Fibroblast of skin of abdomen (primary cell): ENCODE measurements around the gene HYDIN.
A peak's percentile ranks its signal among the peaks of the same experiment; 100 is the strongest.
"Not testable (repeated sequence)": the region's sequence is repeated elsewhere in the genome, so short reads cannot be mapped to it uniquely, and the experiment has no call there.

Experiments used
- DNase-seq: peaks from one replicate; pipeline ENCODE4 v3.0.0-alpha.2; 2013

The HYDIN gene

DNA sequence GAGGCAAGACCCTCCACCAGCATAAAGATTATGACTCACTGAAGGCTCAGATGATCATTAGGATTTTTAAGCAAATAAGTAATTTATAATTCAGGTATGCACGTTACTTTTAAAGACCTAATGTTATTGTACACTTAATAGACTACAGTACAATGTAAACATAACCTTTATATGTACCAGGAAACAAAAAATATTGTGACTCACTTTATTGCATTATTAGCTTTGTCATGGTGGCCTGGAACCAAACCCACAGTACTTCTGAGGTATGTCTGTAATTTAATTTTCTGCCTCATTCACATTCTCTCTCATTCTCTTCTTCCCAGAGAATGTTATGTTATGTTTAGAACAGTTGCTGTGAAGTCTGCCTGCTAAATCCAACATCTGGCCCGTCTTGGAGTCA is 407.8 kb downstream of the HYDIN start:
- not testable (repeated sequence) for DNase-seq

DNA sequence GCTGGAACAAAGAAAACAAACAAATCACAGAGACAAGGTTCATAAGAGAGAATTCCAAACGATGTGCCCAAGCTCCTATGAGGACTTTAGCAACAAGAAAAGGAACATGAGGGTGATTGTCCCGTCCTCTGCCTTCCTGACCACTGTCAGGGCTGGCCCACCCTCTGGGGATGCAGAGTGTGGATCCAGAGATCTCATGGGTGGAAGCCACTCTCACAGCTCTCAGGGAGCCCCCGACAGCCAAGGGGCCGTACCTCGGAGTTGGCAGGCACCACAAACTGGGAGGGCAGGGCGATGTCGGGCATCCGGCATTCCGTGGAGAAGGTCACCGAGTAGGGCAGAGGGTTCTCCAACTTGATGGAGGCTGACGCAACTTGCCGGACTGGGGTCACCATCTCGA is 412.4 kb downstream of the HYDIN start:
- DNase-seq: not testable (repeated sequence)

GRCh38 chr16:70809392-70810060 is 421.0 kb downstream of the HYDIN start:
- DNase-seq: no peak

GRCh38 chr16:70808371-70808770 is 422.2 kb downstream of the HYDIN start:
- no peak for DNase-seq

- DNase-seq: peak; percentile 74
These were observed 424.7 kb downstream of the HYDIN start for GRCh38 chr16:70805787-70806186.

- DNase-seq: no peak
These were observed 425.1 kb downstream of the HYDIN start for GRCh38 chr16:70805380-70805779.

DNA sequence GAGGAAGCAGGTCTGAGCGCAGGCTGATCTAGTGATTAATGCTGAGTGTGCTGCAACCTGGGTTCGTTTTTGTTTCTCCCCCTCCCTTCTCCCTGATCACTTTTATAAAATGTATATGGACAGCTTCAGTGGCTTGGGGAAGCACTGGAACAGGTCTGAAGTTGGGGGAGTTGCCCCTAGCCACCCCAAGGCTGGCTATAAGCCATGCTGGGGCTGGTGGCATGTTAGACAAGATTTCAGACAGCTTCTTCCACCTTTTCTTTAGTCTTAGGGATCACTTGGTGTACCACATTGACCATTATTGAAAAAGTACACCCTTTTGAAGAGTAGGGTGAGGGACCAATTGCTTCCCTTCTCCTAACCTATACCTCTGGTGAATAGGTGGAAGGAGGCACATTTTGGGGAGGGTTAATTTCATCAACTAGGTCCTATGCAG is 425.8 kb downstream of the HYDIN start:
- no peak for DNase-seq

DNA sequence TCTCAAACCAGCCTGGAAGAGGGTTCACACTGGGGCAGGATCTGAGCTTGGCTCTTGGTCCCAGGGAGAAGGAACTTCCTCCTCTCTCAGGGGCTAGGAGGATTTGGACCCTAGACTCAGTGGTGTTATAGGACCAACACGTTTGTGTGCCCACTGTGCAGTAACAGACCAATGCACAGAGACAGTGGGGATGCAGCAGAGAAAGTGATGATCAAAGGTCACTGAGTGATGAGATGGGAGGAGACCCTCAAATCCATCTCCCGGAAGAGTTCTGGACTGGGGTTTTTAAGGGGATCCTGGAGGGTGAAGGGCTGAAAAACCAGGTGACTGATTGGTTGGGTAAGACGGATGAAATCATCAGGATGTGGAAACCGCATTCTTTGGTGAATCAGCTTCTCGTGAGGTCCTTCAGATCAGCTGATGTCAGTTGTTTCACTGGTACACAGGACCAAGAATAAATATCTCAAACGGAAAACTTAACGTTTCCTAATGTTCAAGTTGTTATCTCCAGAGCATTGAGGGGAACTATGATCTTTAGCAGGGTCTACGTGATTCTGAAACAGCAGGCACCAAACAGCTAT is 426.3 kb downstream of the HYDIN start:
- DNase-seq: peak; percentile 65

- DNase-seq: peak; percentile 24
These were observed 427.2 kb downstream of the HYDIN start for GRCh38 chr16:70803319-70803718.

GRCh38 chr16:70801611-70802010 is 428.9 kb downstream of the HYDIN start:
- no peak for DNase-seq

DNA sequence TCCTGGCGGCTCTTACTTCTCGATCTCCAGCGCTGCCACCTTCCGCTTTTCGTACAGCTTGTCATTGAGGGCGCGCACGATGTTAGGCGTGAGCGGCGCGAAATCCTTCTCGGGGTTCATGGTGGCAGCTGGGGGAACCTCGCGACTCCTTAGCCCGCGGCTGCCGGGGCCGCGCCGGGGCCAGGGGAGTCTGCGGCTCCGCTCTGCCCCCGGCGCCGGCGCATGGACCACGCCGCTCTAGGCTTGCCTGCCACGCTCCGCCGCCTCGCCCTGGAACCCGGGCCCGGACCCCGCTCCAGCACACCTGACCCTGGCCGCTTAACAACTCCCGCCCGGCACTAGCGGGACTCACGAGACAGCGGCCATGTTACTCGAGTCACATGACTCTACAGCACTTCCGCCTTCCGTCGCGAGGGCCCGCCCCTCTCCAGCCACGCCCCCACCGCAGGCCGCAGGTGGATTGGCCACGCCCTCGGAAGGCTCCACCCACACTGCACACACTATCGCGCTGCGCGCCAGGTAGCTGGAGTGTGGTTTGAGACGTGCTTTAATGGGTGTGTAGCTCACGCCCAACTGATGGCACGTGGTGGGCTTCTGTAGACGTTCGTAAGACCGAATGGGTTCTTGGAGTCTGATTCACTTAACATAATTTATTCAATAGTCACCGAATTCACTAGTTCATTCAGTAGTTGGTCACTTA is 429.6 kb downstream of the HYDIN start, which contains the start of gene VAC14:
Gene VAC14, minus strand, starts transcription at position 378 of the 700 bp plus-strand sequence. Its CDS starts 258 bp downstream, at position 120.
- peak; percentile 77 for DNase-seq

GRCh38 chr16:70800311-70800710 is 430.2 kb downstream of the HYDIN start:
- no peak for DNase-seq

- no peak for DNase-seq
These were observed 434.2 kb downstream of the HYDIN start for GRCh38 chr16:70796301-70796700.

GRCh38 chr16:70795296-70795912 is 435.1 kb downstream of the HYDIN start:
- DNase-seq: no peak

GRCh38 chr16:70793851-70794502 is 436.5 kb downstream of the HYDIN start:
- no peak for DNase-seq

DNA sequence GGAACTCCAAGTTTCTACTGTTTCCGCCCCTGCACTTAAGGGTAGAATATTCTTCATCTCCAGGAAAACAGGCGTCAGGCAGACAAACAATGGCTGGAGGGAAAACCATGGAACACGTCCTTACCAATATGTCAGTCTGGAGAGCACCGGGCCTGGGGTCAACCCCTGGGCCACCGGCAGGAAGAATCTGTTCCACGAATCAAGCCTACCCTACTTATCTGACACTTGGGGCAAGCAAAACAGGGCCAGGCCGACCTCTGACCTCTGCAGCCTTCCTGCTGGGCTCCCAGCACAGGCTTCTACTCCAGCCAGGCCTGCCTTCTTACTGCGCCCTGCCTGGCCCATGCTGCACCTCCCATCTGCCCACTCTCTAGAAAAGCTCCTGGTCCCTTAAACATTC is 439.7 kb downstream of the HYDIN start:
- DNase-seq: no peak

- DNase-seq: no peak
These were observed 440.7 kb downstream of the HYDIN start for GRCh38 chr16:70789595-70790447.

DNA sequence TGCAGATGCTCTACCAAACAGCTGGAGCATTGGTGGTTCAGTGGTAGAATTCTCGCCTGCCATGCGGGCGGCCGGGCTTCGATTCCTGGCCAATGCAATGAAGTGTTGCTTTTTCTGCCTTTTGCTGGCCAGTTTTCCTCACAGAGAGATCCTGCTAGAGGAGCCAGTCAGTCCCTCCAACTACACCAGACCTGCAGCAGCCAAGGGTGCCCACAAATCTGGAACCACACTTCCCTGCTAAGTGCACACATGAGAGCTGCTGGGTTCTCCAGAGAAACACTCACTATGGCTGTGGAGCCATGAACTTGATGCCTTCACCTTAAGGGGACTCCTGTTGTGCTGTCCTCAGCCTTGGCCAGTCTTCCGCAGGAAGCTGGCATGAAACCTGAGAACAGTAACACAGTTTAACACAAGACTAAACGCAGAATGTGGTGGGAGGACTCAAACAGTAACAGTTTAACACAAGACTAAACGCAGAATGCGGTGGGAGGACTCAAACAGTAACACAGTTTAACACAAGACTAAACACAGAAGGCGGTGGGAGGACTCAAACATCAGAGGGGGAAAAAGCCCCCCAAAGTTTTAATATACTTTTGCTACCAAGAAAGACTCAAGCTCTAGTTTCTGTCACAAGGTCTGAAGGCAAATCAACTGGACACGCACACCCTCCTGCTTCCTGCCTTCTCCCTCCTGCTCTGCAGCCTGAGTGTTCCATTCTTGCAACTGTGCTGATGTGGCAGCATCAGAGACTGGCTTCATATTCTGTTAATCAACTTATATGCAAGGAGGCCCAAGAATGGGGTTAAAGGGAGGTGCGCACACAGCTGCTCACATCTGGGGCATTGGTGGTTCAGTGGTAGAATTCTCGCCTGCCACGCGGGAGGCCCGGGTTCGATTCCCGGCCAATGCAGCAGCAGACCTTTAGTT is 441.6 kb downstream of the HYDIN start:
- peak; percentile 47 for DNase-seq

DNA sequence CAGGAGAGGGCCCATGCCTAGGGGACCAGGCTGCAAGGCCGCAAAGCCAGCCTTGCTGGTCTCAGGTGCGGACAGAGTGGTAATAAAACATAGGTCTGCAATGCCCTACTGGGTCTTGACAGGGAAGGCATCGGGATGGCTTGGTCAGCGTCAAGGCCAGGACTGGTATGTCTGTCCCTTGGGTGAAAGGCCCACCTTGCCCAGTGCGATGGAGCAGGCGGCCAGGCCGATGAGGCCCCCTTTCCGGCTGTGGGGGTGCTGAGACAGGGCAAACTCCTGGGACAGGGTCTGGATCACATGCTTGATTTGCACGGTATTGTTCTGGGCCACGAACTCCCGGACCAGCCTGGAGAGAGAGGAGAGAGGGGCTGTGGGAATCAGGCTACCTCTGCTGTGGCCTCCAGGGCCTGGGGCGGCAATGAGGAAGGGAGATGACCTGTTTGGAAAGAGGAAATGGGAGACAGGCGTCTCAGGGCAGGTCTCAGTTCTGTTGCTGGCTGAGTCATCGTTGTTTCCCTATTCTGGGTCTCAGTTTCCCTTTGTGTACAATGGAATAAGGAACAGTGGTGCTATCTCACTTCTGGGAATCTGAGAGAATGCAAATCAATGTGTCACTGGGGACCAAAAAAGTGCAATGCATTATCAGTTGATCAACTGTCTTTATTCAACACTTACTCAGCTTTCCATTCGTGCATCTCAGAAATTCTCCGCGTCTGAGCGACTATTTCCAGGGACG is 444.3 kb downstream of the HYDIN start:
- no peak for DNase-seq
